Stimulated activated CD8-positive, alpha-beta memory T cell treated with anti-CD3 and anti-CD28 coated beads, Interleukin-7, amount 100 ng/mL, for 4 hours (primary cell): ENCODE measurements around the gene SLC14A1.

ENCODE experiments used
- DNase-seq, 2 donors: peaks; one replicate each; pipeline ENCODE4 v3.0.0-alpha.2; 2020; ENCODE audit warnings: low read depth in 2 of 2

Gene SLC14A1

GRCh38 chr18:45723567-45724355 lies at the start of gene SLC14A1:
Gene SLC14A1, plus strand, starts transcription at chr18:45724181. Its CDS starts 6,140 bp downstream, at chr18:45730321.
- DNase-seq, result no peak

- DNase-seq, result no peak
Measured at GRCh38 chr18:45677276-45677807, 46.6 kb upstream of the SLC14A1 start.

DNA sequence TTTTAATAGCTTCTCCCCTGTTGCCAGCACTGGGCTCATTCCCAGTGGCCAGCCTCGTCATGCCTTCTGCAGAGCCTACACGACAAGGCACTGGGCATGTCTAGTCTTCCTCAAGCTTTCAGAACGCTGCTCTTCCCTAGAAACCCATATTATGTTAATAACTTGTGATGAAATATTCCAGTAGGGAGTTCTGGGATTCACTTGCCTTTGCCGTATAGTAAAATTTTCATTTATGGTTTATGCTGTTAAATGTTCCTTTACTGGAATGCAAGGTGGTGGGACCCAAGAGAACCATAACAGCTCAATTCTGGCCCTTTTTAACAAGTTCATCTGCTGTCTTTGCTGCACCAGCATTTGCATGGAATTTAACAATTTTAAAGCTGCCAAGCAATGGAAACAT lies 45.5 kb upstream of the SLC14A1 start:
- DNase-seq, result no peak

DNA sequence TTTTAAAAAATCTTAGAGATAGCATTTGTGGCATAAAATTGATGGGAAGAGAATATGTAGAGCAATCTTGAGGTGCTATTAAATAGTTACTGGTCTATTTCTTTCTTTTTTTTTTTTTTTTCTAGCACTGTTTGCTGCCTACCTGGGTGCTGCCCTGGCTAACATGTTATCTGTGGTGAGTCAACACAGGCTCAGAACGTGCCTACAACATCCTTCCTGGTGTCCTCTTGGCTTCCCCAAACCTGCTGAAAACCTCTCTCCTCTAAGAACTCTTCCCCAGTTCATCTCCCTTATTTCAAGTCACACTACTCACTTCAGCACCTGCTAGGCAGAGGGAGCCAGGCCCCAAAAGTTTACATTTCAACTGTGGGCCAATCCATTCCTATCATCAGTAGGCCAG lies 45.1 kb upstream of the SLC14A1 start:
- DNase-seq, result no peak

DNA sequence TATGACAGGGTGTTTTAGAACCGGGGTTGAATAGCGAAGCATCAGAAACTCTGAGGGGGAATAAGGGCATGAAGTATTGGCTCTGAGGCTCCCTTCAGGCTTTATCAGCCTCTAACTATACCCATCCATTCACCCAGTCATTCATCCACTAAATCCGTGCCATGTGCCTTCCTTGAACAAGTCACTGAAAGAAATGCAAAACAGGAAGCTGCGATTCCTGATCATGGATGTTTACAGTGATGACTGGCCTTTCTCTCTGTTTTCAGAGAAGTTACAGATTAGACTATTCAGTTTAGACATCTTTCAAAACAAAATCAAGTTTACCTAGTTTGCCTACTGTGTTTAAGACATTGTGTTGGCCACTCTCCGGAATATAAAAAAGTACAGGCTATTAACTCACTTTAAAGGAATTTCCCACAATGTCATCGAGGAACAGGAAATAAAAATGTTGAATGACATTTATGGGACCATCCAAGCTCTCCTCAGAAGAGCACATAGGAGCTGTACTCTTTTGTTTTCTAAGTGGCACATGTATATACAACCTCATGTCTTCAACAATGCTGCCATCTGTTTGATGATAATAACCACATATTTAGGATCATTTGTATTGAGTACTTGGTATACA lies 43.8 kb upstream of the SLC14A1 start:
- DNase-seq, result no peak

- DNase-seq, result no peak
Measured at GRCh38 chr18:45682181-45682580, 41.8 kb upstream of the SLC14A1 start.

DNA sequence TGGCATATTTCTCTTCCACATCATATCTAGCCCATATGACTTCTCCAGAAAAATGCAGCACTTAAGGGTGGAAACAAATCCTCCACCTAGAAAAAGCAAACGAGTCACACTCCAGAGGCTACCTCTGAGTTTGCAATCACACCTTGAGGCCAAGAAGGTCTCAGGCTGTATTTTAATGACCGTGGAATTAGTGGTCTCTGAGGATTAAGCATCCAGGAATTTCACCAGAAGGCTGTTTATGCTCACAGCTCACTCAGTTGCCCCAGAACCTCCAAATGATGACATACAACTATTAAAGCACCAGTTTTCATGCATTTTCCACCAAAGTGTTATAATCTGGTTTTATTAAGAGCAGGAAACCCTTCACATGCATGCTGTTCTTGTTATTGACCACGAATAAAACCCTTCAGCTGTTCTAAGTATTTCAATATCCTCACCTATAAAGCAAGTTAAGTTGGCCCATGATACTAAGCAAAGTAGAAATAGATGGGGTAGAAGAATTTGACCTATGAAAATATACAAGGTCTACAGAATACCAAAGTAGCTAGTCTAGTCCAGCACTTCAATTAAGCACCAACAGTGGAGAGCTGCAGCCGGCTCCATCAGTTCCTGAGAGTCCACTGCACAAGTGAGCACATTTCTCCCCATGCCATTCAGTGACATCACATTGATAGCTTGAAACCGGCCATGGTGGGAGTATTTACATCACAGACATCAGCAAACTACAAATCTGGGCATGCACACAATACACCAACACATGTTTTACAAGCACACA lies 39.5 kb upstream of the SLC14A1 start:
- no peak for DNase-seq

DNA sequence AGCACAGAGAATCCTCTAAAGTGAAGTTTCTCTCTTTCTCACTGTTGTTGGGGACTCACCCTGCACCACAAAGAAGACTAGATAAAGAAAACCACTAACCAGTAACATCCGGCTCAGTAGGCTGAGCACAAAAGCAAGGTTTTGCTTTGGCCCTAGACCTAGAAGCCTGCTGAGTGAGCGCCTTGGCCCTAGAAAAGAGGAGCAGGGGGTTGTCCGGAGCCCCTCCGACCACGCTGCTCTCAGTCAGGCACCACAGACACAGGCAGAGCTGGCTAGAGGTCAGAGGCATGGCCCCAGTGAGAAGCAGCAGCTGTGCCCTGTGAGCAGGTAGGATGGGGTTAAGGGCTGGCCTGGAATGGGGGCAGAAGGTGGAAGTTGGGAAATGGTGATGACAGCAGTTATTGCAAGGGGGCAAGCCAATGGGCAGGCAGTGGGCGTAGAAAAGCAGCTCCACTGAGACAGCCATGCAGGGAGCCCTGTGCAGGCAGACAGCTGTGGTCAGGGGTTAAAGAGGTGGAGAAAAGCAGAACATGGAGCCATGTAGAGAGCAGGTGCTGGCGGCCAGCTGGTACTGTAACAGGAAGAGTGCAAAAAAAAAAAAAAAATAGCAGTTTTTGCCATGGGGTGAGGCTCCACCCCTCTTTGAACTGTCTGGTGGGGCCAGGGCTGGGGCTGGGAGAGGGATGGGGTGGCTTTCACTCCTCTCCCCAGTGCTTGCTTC lies 36.9 kb upstream of the SLC14A1 start:
- peak; percentile 21 to 32 for DNase-seq

GRCh38 chr18:45687621-45688020 lies 36.4 kb upstream of the SLC14A1 start:
- peak in 1 of 2 donors; percentile 16 for DNase-seq

DNA sequence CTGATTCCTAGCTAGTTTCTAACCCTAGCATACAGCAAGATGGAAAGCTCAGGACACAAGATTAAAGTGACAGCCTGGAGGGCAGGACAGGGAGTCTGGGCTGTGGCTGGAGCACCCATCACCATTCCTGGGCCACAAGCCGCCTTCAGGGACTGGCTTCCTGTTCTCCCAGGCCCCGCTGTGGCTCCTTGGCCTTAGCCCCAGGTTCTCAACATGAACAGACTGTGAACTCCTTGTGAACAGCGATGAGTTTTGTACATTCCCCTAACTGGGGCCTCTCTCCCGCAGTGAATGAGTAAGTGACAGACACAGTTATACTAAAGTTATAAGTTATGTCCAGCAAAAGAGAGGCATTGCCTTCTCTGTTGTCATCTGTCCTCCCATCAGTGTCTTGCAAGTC lies 35.9 kb upstream of the SLC14A1 start:
- no peak for DNase-seq

GRCh38 chr18:45688833-45689232 lies 35.1 kb upstream of the SLC14A1 start:
- peak; percentile 59 for DNase-seq

DNA sequence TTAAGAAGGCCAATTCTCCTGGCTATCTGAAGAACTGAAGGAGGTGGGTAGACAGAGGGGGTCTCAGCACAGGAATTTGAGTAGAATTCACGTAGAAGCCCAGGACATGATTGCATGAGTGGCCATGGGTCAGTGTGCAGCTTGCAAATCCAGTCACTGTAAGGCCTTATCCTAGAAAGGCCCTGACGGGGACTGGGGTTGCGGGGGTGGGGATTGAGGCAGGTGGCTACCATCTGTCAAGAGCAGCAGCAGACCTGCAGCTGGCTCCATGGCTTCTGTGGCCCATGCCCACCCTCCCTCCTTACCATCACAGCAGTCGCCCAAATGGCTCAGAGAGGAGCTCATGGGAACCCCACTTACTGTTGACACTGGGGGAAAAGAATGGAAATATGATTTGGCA lies 34.6 kb upstream of the SLC14A1 start:
- DNase-seq, result no peak

- peak; percentile 48 to 51 for DNase-seq
Measured at GRCh38 chr18:45690975-45691815, 32.8 kb upstream of the SLC14A1 start.

- DNase-seq, result no peak
Measured at GRCh38 chr18:45691816-45692179, 32.2 kb upstream of the SLC14A1 start.

- DNase-seq, result no peak
Measured at GRCh38 chr18:45702708-45703265, 21.2 kb upstream of the SLC14A1 start.

DNA sequence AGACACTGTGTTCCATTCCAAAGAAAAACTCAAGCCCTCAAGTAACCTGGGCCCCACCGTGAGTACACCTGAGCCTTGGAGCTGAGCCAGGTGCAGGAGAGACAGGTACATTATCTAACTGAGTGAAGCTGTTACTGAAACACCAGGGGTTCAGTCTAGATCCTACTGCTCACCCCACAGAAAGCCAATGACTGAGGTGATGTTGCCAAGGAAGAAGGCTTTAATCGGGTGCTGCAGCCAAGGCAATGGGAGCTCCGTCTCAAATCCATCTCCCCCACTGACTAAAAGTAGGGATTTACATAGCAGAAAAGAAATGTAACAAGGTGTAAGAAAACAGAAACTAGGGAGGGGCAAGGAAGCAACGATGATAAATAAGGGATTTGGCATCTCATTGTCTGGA lies 15.2 kb upstream of the SLC14A1 start:
- no peak for DNase-seq

DNA sequence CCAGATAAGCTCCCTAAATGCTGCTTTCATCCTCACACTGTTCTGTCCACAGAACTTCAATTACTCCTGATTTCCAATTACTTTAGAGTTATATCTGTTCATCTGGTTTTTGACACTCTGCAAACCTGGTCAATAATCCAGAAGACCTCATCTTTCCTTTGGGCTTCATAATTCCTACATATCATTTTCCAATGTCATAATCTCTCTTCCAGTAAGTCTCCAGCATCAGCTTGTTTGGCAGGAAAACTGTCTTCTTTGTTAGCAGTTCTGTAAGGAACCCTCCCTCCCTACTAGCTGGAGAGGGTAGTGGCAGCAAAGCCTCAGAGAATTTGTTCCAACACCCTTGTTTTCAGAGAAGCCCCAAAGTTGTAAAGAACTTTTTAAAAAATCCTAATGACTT lies 11.9 kb upstream of the SLC14A1 start:
- no peak for DNase-seq

GRCh38 chr18:45713239-45713638 lies 10.7 kb upstream of the SLC14A1 start:
- no peak for DNase-seq

DNA sequence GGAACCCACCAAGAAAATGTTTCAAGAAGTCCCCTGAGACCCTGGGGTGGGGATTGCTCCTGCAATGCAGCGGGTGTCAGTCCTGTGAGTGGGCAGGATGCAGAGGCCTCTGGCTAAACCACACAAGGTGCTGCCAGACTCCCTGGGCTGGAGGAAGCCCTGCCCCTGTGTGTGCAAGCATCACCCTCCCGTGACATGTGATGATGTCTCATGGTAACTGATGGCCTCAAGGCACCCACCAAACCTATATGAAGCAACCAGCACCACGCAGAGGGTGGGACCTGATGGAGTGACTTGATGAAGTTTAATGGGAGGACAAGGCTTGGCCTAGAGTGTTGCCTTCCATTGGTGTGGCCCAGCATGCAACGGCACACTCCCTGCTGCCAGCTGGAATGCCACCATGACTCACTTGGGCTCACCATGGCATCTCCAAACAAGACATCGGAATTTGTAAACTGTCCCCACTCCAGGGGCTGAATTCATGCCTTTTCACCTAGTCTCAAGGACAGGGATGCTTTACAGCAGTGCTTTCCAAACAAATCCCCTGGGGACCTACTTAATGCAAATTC lies 8.7 kb upstream of the SLC14A1 start:
- no peak for DNase-seq

GRCh38 chr18:45719106-45719505 lies 4.9 kb upstream of the SLC14A1 start:
- no peak for DNase-seq
